NOMO-1 (cell line): Measurements from ENCODE around the gene MYO1D.
"Not testable (repeated sequence)": the region's sequence is repeated elsewhere in the genome, so short reads cannot be mapped to it uniquely, and the experiment has no call there.

Experiments used
- DNase-seq, 2 experiments: peaks; one replicate each; lab custom pipeline; 2025; ENCODE audit not compliant: unreplicated experiment in 2 of 2; lab: John Stamatoyannopoulos, UW

MYO1D gene

DNA sequence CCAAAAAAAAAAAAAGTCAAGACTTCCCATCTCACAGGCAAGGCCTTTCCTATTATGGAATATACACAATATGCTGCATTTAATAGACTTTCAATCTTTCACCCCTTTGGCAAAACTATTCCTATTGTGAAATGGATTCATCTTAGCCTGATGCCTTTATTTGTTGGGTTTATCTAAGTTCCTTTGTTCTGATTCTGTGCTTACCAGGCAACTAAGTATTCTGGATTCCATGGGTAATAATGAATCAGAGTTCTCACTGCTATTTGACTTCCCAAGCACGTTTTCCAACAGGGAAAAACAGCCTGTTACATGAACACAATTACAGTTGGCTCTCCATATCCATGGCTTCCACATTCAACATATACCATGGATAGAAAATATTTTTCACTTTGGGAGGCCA, 135.5 kb downstream of the MYO1D start:
- DNase-seq: no peak

DNA sequence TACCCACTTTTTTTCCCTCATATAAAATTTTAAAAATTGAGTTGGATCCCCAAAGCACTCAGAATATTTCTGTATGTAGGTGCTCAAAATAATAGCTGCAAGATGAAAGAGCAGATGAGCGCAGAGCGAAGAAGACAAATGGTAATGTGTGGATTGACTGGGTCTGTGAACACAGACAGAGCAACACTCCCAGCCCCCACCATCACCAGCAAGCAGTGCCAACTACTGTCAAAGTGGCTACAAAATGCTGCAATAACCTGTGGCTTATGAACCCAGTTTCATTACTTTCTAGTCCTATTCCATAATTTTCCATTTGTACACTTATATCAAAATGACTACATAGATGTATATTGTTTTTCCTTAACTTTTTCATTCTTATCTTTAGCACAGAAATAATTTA, 137.2 kb downstream of the MYO1D start:
- no peak for DNase-seq

DNA sequence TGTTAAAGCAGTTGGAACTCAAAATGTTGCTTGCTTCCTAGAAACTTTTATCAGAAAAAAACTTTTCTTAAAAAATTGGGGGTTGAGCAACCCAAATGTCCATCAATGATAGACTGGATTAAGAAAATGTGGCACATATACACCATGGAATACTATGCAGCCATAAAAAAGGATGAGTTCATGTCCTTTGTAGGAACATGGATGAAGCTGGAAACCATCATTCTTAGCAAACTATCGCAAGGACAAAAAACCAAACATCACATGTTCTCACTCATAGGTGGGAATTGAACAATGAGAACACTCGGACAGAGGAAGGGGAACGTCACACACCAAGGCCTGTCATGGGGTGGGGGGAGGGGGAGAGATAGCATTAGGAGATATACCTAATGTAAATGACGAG, 137.8 kb downstream of the MYO1D start:
- DNase-seq: not testable (repeated sequence)

DNA sequence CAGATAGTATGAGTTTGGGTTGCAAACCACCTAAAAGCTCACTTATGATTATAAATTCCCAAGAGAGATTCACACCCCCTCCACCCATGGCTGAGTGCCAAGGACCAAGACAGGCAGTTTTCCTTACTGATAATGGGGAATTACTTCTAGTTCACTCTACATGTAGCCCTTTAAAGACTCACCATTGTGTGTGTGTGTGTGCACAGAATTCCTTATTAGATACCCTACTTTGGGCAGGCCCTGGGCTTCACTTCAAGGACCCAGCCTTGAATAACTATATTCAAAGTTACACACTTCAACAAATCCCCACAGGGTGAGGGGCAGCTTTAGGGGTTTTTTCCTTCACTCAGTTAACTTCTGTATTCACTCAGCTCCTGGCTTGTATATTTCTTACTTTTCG, 143.5 kb downstream of the MYO1D start:
- DNase-seq: no peak

DNA sequence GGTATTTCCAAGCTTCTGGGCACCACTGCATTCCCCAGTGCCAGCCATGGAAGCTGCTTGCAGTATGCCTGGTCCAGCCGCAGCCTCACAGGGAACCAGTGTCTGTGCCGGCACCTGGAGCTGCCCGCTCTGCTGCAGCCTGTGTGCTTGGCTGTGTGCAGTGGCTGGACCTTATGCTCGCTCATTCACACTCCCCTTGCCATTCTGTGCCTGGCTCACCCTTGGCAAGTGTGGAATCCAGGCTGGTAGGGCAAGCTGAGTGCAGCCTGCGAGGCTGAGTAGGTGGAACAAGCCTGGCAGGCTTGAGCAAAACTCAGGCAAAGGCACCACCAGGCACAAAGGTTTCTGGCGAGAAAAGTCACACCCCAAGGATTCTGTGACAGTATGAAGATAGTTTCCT, 144.0 kb downstream of the MYO1D start:
- DNase-seq: no peak

DNA sequence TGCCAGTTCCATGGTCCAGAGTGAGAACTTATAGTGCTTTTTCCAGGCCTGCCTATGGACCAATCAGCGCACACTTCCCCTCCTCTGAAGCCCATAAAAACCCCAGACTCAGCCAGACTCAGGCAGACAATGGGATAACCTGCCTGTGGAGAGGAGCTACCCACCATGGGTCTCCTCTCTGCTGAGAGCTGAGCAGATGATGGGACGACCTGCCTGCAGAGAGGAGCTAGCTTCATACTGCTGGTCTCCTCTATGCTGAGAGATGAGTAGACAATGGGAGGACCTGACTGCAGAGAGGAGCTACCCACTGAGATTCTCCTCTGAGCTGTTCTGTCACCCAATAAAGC, 144.7 kb downstream of the MYO1D start:
- no peak for DNase-seq

DNA sequence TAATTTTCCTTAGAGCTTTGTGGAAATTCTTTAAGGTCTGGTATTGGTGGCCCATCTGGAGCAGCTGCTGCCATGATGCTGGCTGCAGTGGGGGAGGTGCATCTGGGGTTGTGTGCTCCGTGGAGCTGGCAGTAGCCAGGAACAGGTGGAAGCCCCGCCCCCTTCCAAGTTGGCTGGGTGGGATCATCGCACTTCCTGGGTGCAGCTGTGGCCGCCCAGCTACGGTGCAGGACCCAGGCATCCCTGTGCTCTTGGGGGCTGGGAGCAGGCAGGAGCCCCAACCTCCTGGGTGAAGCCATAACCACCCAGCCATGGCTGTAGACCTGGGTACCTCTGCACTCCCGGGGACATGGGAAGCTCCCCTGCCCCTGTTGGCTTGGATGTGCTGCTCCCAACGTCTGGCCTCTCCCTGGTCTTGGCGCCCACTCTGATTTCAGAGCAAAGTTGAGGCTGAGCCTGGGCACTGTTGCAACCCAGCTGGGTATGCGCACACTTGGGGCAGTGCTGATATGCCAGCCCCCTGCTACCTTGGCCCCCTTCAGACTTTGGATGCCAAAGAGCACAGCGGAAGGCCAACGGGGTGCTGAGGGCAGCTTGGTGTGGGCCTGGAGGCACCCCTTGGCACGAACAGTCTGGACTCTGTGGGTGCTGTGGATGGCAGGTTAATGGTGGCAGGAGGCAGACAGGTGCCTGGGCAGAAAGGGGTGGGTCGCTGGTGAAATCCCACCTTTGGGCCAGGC, 145.2 kb downstream of the MYO1D start:
- no peak for DNase-seq

DNA sequence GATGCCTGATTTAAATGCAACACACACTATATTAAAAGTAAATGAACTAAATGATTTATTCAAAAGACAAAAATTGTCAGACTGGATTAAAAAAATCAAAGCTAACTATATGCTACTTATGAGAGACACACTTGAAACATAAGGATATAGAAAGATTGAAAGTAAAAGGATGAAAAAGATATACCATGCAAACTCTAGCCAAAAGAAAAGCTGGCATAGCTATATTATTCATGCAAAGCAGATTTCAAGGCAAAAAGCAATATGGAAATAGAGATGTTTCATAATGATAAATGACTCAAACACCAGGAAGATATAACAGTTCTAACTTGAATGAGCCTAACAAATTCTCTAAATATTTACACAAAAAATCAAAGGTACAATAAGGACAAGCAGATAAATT, 149.2 kb downstream of the MYO1D start:
- no peak for DNase-seq

DNA sequence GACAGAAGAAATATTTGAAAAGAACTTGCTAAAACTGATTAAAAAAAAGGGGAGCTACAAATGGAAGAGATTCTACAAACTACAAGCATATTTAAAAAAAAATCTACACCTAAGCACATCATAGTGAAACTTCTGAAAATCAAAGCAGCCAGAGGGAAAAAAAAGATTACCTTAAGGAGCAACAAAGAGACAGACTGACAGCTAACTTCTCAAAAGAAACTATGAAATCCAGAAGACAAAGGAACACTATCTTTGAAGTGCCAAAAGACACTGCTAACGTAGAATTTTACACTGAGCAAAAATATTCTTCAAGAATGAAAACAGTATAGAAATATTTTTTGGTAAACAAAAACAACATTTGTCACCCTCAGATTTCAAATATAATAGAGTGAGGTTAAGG, 151.2 kb downstream of the MYO1D start:
- DNase-seq: no peak

DNA sequence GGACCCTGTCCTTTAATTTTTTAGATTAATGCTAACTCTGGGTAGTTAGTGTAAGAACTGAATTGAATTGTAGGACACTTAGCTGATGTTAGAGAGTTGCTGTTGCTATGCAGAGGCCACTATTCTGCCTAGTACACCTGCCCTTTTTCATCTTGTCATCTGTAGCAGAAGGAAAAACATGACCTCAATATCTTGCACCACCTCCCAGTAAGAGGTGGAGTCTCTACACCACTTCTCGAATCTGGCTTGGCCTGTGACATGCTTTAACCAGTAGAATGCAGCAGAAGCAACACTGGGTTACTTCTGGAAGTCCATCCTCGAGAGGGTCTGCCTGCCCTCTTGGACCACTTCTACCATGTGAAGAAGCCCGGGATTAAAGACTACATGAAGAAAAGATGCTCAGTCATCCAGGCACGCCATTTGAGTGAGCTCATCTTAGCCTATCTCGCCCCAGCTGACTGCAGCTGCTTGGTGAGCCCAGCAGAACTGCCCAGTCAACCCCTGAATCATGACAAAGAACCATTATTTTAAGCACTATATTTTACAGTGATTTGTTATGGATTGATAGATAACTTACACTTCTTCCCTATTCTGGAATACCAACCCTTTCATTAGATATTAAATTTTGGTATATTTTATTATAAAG, 153.5 kb downstream of the MYO1D start:
- no peak for DNase-seq

DNA sequence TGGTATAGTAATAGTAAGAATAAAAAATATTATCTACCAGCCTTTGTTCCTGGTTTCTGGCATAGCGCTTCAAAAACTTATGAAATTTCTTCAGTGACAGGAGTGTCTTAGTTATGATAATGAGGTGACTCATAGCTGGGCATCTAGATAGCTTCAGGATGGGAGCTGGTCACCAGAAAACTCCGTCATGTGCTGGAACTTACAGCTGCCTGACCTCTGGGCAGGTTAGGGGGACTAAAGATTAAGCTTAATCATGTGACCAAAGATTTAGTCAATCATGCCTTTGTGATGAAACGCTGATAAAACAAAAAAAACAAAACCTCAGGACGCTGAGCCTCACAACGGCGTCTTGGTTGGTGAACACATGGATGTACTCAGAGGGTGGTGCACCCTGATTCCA, 154.2 kb downstream of the MYO1D start:
- DNase-seq: no peak

DNA sequence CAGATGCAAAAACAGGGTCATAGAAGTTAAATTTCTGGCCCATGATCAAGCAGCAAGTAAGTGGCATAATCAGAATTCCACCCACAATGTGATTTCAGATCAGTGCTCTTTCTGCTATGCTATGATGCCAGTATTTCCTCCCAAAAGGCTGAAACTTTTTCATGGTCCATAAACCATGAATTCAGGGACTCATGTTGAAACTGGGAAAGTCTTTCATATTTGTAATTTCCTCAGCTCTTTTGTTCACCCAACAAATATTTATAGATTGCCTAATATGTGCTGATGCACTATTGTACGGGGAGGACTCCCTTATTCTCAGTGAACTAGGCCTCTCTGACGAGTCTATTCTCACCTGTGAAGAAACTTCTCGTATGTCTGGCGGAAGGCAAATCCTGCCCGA, 156.3 kb downstream of the MYO1D start:
- DNase-seq: no peak

DNA sequence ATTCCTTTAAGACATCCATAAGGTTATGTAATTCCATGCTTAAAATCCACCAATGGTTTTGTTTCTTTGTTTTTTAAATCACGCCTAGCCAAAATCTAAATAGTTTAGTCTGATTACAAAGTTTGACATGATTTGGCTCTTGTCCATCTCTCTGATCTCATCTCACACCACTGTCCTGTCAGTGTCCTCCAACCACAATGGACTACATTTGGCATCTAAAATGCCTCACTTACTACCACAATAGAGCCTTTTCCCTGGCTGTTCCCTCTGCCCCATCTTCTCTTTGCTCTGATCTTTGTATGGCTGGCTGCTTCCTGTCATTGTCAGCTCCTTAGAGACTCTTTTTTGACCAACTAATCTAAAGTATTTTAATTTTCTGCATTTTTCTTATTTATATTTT, 157.2 kb downstream of the MYO1D start:
- DNase-seq: no peak

DNA sequence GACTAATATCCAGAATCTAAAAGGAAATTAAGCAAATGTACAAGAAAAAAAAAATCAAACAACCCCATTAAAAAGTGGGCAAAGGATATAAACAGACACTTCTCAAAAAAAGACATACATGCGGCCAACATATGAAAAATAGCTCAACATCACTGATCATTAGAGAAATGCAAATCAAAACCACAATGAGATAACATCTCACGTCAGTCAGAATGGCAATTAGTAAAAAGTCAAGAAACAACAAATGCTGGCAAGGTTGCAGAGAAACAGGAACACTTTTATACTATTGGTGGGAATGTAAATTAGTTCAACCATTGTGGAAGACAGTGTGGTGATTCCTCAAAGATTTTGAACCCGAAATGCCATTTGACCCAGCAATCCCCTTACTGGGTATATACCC, 162.0 kb downstream of the MYO1D start:
- not testable (repeated sequence) for DNase-seq

DNA sequence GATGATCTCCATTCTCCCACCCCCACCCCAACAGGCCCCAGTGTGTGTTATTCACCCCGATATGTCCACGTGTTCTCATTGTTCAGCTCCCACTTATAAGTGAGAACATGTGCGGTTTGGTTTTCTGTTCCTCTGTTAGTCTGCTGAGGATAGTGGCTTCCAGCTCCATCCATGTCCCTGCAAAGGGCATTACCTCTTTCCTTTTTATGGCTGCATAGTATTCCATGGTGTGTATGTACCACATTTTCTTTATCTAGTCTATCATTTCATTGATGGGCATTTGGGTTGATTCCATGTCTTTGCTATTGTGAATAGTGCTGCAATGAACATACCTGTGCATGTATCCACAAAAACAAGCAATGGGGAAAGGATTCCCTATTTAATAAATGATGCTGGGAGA, 162.7 kb downstream of the MYO1D start:
- DNase-seq: not testable (repeated sequence)

DNA sequence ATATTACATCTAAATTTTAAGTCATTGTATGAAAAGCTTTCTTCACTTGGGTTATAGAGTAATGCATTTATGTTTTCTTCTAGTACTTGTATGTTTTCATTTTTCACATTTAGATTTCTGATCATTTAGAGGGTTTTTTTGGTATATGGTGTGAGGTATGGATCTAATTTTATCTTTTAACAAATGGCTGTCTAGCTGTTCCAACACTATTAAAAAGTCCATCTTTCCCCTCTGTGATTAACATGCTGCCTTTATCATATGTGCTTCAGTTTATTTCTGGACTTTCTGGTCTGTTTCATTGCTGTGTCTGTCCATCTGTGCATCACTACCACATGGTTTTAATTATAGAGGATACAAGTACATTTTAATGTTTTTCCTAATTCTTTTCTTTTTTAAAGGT, 163.8 kb downstream of the MYO1D start:
- DNase-seq: no peak

DNA sequence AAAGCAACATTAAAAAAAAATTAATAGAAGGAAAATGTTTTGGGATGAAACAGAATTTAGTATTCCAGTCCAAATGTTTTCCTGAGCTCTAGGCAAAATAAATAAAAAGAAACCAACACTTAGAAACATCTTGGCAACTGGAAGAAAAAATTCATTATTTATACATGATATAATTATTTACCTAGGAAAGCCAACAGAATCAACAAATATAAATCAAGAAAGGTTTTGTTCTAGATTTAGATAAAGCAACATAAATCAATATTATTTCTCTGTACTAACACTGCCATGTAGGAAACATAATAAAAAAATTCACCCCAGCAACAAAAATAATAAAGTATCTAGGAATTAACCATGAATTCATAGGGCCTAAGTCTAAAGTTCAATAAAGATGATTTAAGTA, 167.4 kb downstream of the MYO1D start:
- DNase-seq: no peak

DNA sequence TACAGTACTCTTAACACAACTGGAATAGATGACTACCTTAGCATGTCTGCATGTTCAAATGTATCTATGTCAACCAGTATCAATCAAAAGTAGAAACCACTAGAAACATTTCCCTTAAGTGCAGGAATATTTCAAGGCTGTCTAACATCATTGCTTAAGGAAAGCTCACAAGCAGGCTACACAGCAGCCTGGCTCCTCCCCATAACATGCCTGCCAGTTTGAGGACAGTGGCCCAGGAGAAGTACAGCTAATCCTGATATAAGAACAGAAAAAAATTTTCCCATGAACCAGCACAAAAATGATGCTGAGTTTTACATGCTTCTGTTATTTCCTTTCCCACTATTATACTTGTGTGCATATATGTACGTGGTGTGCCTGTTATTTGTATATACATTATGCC, 175.1 kb downstream of the MYO1D start:
- DNase-seq: no peak

DNA sequence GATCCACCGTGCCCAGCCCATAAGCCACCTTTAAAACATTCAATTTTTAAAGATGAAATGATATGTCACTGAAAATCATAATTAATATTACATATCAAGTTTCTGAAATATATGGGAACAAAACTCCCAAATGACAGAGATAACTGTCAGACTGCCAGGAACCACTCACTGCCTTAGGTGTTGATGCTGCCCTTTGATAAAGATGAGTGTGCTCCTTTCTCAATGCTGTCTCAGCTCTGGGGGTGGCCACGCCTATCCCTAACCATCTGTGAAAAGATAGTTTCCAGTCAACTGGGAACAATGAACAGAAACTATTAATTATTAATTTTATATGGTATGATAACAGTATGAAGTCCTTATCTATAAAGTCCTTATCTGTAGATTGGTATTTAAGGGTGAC, 177.7 kb downstream of the MYO1D start:
- no peak for DNase-seq

DNA sequence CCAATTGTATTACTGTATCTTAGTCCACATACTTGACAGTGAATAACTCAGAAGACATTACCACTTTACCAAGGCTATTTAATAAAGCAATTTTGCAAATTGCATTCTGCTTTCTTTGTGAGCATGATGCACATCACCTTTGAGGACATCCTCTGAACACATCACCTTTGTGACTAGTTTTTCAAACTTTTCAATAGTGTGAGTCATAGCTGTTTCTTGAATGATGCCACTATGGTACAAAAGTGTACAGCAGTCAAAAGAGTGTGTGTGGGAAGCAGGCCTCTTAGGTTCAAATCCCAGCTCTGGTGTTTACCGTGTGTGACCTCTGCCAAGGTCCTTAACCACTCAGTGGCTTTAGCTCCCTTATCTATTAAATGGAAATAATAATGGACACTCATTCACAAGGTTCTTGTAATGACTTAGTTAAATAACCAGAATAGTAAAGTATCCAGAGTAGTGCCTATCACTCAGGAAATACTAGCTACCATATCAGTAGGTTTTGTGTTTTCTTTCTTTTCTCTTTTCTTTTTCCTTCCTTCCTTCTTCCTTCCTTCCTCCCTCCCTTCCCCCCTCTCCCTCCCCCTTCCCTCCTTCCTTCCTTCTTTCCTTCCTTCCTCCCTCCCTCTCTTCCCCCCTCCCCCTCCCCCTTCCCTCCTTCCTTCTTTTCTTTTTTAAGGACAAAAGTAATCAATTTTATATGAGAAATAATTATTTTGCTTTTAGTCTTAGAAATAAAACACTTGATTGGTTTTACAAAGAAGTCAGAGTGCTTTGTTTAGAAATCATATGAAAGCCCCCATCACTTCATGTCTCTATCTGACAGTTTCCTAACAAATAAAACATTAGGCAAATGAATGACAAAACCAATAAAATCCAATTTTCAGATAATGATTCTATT, 178.9 kb downstream of the MYO1D start:
- DNase-seq: no peak

DNA sequence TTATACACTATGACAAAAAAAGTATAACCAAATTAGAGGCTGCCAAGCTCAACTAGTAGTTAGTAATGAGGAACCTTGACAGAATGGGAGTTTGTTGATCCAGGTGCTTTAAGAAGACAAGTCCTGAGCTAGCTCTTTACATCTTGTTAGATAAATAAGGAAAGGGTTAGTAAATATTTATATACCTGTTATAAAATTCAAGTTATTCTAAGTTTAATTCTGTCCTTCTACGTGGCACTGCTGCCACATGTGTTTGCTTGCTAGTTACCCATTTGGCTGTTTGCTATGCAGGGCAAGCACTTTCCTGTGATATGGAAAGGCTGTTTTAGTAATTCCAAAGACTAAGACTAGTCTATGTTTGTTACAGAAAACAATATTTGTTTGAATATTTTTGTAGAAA, 180.5 kb downstream of the MYO1D start:
- no peak for DNase-seq

DNA sequence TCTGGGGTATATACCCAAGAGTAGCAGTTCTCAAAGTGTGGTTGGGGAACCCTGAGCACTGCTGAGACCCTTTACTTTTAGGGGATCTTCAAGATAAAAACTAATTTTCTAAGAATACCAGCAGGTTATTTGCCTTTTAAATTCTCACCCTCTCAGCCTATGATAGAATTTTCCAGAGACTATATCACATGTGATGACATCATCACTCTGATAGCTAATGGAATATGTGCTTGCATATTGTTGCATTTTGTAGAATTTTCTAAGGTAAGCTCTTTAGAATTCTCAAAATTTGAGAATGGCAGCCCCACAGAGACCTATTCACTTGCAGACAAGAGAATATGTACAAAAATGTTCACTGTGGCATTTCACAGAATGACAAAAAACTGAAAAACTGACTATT, 181.1 kb downstream of the MYO1D start:
- DNase-seq: no peak
